ENCODE results near the gene TGFB2. TPM values are rescaled to one million over a fixed set of nuclear protein-coding genes. Genes with fewer than 3 reads are reported as not detected.

TGFB2 gene
- total RNA-seq, 4 donors from 2014 or later, result 4.9 to 43.2 (median 12.0) TPM

DNA sequence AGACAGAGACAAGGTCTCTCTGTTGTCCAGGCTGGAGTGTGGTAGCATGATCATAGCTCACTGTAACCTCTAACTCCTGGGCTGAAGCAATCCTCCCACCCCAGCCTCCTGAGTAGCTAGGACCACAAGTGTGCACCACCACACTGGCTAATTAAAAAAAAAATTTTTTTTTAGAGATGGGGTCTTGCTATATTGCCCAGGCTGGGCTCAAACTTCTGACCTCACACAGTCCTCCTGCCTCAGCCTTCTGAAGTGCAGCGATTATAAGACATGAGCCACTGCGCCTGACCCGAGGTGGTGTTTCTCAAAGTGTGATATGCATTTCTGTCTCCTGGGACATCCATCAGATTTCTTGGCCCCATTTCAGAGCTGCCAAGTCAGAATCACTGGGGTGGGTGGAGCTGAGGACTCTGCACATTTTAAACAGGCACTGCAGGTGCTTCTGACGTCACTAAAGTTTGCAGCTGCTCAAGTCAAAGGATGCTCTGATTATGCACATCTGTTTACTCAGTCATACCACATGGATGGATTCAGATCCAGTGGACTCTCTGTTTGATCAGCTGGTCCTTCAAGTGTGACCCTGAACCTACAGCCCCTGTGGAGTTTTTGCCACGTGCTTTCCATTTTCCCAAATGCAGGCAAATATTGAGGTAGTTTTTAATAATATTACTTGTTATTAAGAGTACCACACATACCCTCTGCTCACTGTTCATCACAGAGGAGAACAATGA is 21.4 kb downstream of the TGFB2 start:
- intact Hi-C loops (cut with DNase I; ENCODE audit: low total_unique reads), result no loop called here

GRCh38 chr1:218367118-218367517 is 22.0 kb downstream of the TGFB2 start:
- Histone ChIP-seq H3K27me3 (no peaks in the 10 kb centered on the region), H3K36me3 (no peaks in the 10 kb centered on the region), H3K4me3 (no peak overlapping the region), H3K27ac (no peak overlapping the region), H3K9me3 (no peaks in the 10 kb centered on the region), H3K4me1 (no peaks in the 10 kb centered on the region)
- no peak for DNase-seq
- TF ChIP-seq CTCF (IDR thresholded peaks at IDR 0.05) (no peak), POLR2A (IDR thresholded peaks at IDR 0.05) (no peak)
- intact Hi-C loops (cut with DNase I; ENCODE audit: low total_unique reads), result no loop called here

More for the DNA sequence above, 21.4 kb downstream of the TGFB2 start:
- H3K9me3 ChIP-seq, result no peaks in the 10 kb centered on the region
- DNase-seq, result no peak
- H3K4me3 ChIP-seq, result no peak overlapping the region
- no peaks in the 10 kb centered on the region for H3K27me3 ChIP-seq
- H3K27ac ChIP-seq, result no peak overlapping the region
- no peak for TF ChIP-seq POLR2A (IDR thresholded peaks at IDR 0.05)
- no peaks in the 10 kb centered on the region for H3K36me3 ChIP-seq
- H3K4me1 ChIP-seq, result no peaks in the 10 kb centered on the region

GRCh38 chr1:218368686-218369085 is 23.6 kb downstream of the TGFB2 start:
- no peaks in the 10 kb centered on the region for H3K9me3 ChIP-seq
- no peaks in the 10 kb centered on the region for H3K4me1 ChIP-seq
- no peaks in the 10 kb centered on the region for H3K27me3 ChIP-seq
- TF ChIP-seq CTCF (IDR thresholded peaks at IDR 0.05) (no peak), POLR2A (IDR thresholded peaks at IDR 0.05) (no peak)
- no peaks in the 10 kb centered on the region for H3K36me3 ChIP-seq
- H3K4me3 ChIP-seq, result no peak overlapping the region
- no peak overlapping the region for H3K27ac ChIP-seq
- DNase-seq, result no peak
- intact Hi-C loops (cut with DNase I; ENCODE audit: low total_unique reads), result no loop called here

DNA sequence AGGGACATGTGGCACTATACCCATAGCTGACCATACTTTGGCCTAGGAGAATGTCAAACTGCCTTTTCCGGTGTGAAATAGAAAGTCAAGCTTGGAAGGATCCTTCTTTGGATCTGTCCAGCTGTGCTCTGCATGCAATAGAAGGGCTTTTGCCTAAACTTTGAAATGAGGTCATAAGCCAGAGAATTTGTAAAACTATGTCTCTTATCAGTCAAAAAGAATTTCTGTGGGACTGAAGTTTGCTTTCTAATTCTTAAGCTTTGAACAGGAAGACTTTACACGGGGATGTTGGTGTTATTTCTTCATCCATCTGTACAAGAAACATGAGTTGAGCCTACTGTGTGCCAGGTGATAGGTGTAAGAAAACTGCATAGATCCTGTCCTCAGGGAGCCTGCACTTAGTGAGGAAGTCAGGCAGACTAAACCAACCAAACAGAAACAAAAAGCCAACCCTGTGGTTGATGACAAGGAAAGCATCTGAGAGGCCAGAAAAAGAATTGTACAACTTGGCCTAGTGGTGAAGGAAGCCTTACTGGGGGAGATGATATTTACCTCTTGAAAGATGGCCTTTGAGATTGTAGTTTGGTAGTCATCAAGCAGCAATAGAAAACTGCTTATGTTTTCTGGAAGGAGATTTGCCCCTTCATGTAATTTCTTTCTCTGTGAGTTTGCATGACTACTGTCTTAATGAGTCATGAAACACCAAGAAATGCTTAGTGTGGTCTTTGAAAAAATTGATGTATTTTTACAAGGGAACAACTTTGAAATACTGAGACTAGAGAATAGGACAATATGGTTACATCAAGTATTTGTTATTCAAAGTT is 24.8 kb downstream of the TGFB2 start:
- Histone ChIP-seq H3K27ac (peak overlapping the region; percentile 28 to 41), H3K4me1 (peaks cover 0 to 9% of the 10 kb centered on the region in 2 donors), H3K27me3 (no peaks in the 10 kb centered on the region), H3K36me3 (no peaks in the 10 kb centered on the region), H3K4me3 (no peak overlapping the region), H3K9me3 (no peaks in the 10 kb centered on the region)
- no peak for TF ChIP-seq POLR2A (IDR thresholded peaks at IDR 0.05)
- TF ChIP-seq CTCF (IDR thresholded peaks at IDR 0.05), result no peak
- DNase-seq, result no peak
- intact Hi-C loops (cut with DNase I; ENCODE audit: low total_unique reads), result no loop called here

- DNase-seq, result peak in 1 of 2 donors; percentile 44
- H3K27ac ChIP-seq, result peak overlapping the region in 1 of 2 donors; percentile 35
- TF ChIP-seq POLR2A (IDR thresholded peaks at IDR 0.05) (no peak), CTCF (IDR thresholded peaks at IDR 0.05) (no peak)
- peaks cover 0 to 12% of the 10 kb centered on the region in 2 donors for H3K4me1 ChIP-seq
- no peak overlapping the region for H3K4me3 ChIP-seq
- no peaks in the 10 kb centered on the region for H3K36me3 ChIP-seq
- intact Hi-C loops (cut with DNase I; ENCODE audit: low total_unique reads), result no loop called here
- H3K9me3 ChIP-seq, result no peaks in the 10 kb centered on the region
- H3K27me3 ChIP-seq, result no peaks in the 10 kb centered on the region
Observed at GRCh38 chr1:218371927-218372672, 27.0 kb downstream of the TGFB2 start.

Data from uterus (tissue), 4 donors.